Mesenchymal stem cell (in vitro differentiated cells and primary cell): ENCODE data around the gene ICAM1.

Experiments used
- DNase-seq: peaks from one replicate; pipeline ENCODE4 v3.0.0-alpha.2; 2013
- H2AFZ ChIP-seq: one replicate; pipeline ENCODE4 v1.6.1; 2013; ENCODE audit warnings: low read depth, mild to moderate bottlenecking, control low read depth, inconsistent platforms, low read length, moderate library complexity
- H2AK5ac ChIP-seq: 2 replicates; pipeline ENCODE4 v1.6.1; 2013; ENCODE audit warnings: low read length, moderate library complexity, mild to moderate bottlenecking, inconsistent platforms; ENCODE audit not compliant: severe bottlenecking
- H2BK120ac ChIP-seq: one replicate; pipeline ENCODE4 v1.6.1; 2013; ENCODE audit warnings: low read depth, mild to moderate bottlenecking, inconsistent platforms, low read length, moderate library complexity
- H2BK12ac ChIP-seq, 2 experiments: one replicate each; pipeline ENCODE4 v1.6.1; 2013; ENCODE audit warnings: inconsistent platforms in 2 of 2, low read length in 2 of 2, mild to moderate bottlenecking in 2 of 2, moderate library complexity in 2 of 2, control low read depth in 1 of 2
- H2BK15ac ChIP-seq: one replicate; pipeline ENCODE4 v1.6.1; 2013; ENCODE audit warnings: mild to moderate bottlenecking, low read depth, inconsistent platforms; ENCODE audit not compliant: poor library complexity, severe bottlenecking
- H2BK5ac ChIP-seq: 2 replicates; pipeline ENCODE4 v1.6.1; 2013; ENCODE audit warnings: low read depth, mild to moderate bottlenecking, low read length, control low read depth, inconsistent platforms; ENCODE audit not compliant: poor library complexity, severe bottlenecking
- H3K14ac ChIP-seq, 2 experiments: one replicate each; pipeline ENCODE4 v1.6.1; 2013; ENCODE audit warnings: inconsistent platforms in 2 of 2, low read length in 2 of 2, control low read depth in 1 of 2, mild to moderate bottlenecking in 1 of 2, moderate library complexity in 1 of 2
- H3K18ac ChIP-seq, 2 experiments: one replicate each; pipeline ENCODE4 v1.6.1; 2013; ENCODE audit warnings: inconsistent platforms in 2 of 2, low read length in 2 of 2, control low read depth in 1 of 2, low read depth in 1 of 2, mild to moderate bottlenecking in 1 of 2
- H3K23ac ChIP-seq, 2 experiments: one replicate each; pipeline ENCODE4 v1.6.1; 2013; ENCODE audit warnings: inconsistent platforms in 2 of 2, low read length in 2 of 2, mild to moderate bottlenecking in 2 of 2, moderate library complexity in 2 of 2, control low read depth in 1 of 2
- H3K27ac ChIP-seq: 2 replicates; pipeline ENCODE4 v1.5.1; 2013; ENCODE audit warnings: mild to moderate bottlenecking, moderate library complexity, low read length, control low read depth, inconsistent platforms; ENCODE audit not compliant: poor library complexity, severe bottlenecking
- H3K27me3 ChIP-seq, 2 experiments: 2 replicates each; pipeline versions ENCODE4 v1.6.1 to v1.7.0; 2013; ENCODE audit warnings: low read length in 2 of 2, mild to moderate bottlenecking in 2 of 2, moderate library complexity in 2 of 2, control low read depth in 1 of 2, inconsistent platforms in 1 of 2; ENCODE audit not compliant: control insufficient read depth in 1 of 2, insufficient read depth in 1 of 2
- H3K36me3 ChIP-seq, 2 experiments: 2 replicates each; pipeline versions ENCODE4 v1.6.1 to v1.7.0; 2013; ENCODE audit warnings: low read length in 2 of 2, control low read depth in 1 of 2, inconsistent platforms in 1 of 2, low read depth in 1 of 2, mild to moderate bottlenecking in 1 of 2; ENCODE audit not compliant: insufficient read depth in 2 of 2, control insufficient read depth in 1 of 2
- H3K4ac ChIP-seq, 2 experiments: one replicate each; pipeline ENCODE4 v1.6.1; 2013; ENCODE audit warnings: inconsistent platforms in 2 of 2, low read length in 2 of 2, mild to moderate bottlenecking in 2 of 2, moderate library complexity in 2 of 2, control low read depth in 1 of 2, low read depth in 1 of 2
- H3K4me1 ChIP-seq: 2 replicates; pipeline ENCODE4 v1.6.1; 2013; ENCODE audit warnings: low read depth, low read length, control low read depth; ENCODE audit not compliant: control insufficient read depth, insufficient read depth
- H3K4me2 ChIP-seq: 2 replicates; pipeline ENCODE4 v1.6.1; 2013; ENCODE audit warnings: low read length, mild to moderate bottlenecking, inconsistent platforms; ENCODE audit not compliant: poor library complexity, severe bottlenecking
- H3K4me3 ChIP-seq, 2 experiments: 2 replicates each; pipeline versions ENCODE4 v1.5.1 to v1.7.0; 2013; ENCODE audit warnings: low read length in 2 of 2, mild to moderate bottlenecking in 2 of 2, control low read depth in 1 of 2, low read depth in 1 of 2; ENCODE audit not compliant: insufficient read depth in 1 of 2
- H3K79me1 ChIP-seq: replicated peaks from 2 replicates; pipeline ENCODE4 v1.6.1; 2013; ENCODE audit warnings: mild to moderate bottlenecking, control low read depth, low read length, inconsistent platforms; ENCODE audit not compliant: poor library complexity, severe bottlenecking
- H3K9ac ChIP-seq: 2 replicates; pipeline ENCODE4 v1.7.0; 2013; ENCODE audit warnings: mild to moderate bottlenecking, low read length, moderate library complexity
- H3K9me3 ChIP-seq: 2 replicates; pipeline ENCODE4 v1.7.0; 2013; ENCODE audit warnings: mild to moderate bottlenecking, low read length; ENCODE audit not compliant: control insufficient read depth
- H4K8ac ChIP-seq: one replicate; pipeline ENCODE4 v1.6.1; 2013; ENCODE audit warnings: inconsistent platforms, mild to moderate bottlenecking, low read length, moderate library complexity
- H4K91ac ChIP-seq: one replicate; pipeline ENCODE4 v1.6.1; 2013; ENCODE audit warnings: mild to moderate bottlenecking, low read length, inconsistent platforms
- WGBS: methylation state at CpG from one replicate; pipeline ENCODE4 v1.1.7; 2013; ENCODE audit warnings: mixed read lengths; 5-methylcytosine and 5-hydroxymethylcytosine counted together

ICAM1 gene

DNA sequence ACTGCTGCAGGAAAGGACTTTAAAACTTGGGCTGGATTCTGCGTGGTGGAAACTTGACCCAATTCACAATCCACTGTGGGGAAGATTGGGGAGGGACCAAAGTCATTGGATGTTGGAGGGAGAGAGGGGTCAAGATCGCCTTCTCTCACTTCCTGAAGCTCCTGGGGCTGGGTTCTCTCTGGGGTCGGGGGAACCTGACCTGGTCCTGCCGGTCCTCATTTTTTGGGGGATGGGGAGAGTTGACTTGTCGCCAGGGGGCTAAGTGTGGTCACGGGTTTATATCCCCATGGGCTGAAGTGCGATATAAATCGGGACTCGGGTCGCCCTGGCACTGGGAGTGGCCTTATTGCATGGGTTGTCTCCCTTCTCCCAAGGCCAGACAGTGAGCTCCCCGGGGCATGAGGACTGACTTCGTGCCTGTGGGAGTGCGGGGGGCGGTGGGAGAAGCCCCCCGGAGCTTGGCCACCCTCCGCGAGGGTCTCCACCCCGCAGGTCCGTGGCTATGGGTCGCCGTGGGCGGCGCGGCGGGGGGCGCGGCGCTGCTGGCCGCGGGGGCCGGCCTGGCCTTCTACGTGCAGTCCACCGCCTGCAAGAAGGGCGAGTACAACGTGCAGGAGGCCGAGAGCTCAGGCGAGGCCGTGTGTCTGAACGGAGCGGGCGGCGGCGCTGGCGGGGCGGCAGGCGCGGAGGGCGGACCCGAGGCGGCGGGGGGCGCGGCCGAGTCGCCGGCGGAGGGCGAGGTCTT is 25.1 kb downstream of the ICAM1 start:
- Histone ChIP-seq H3K27ac (no peak overlapping the region), H3K79me1 (no peaks in the 10 kb centered on the region), H3K14ac (no peak overlapping the region), H4K91ac (no peak overlapping the region), H2AK5ac (no peak overlapping the region), H3K4ac (no peak overlapping the region), H2AFZ (peak overlapping the region; percentile 39), H3K9me3 (peaks cover 4% of the 10 kb centered on the region), H2BK15ac (peak overlapping the region; percentile 60), H3K4me1 (peaks cover 35% of the 10 kb centered on the region), H3K23ac (no peak overlapping the region), H3K4me3 (no peak overlapping the region), H3K9ac (no peak overlapping the region), H2BK120ac (no peak overlapping the region), H3K18ac (no peak overlapping the region), H3K36me3 (peaks cover 0 to 3% of the 10 kb centered on the region in 2 experiments), H3K4me2 (peak overlapping the region; percentile 55), H4K8ac (no peak overlapping the region), H2BK5ac (no peak overlapping the region), H3K27me3 (peaks cover 57 to 72% of the 10 kb centered on the region in 2 experiments), H2BK12ac (no peak overlapping the region)
- DNase-seq, result no peak
- WGBS, result 6% methylated on average over 52 of the region's 58 CpGs

- H3K79me1 ChIP-seq, result no peaks in the 10 kb centered on the region
- H3K18ac ChIP-seq, result no peak overlapping the region
- WGBS, result 67% methylated on average over 13 of the region's 14 CpGs
- H3K4me1 ChIP-seq, result peaks cover 14% of the 10 kb centered on the region
- no peak overlapping the region for H3K23ac ChIP-seq
- no peak overlapping the region for H4K91ac ChIP-seq
- H3K4me3 ChIP-seq, result no peak overlapping the region
- H3K27ac ChIP-seq, result no peak overlapping the region
- H3K4ac ChIP-seq, result no peak overlapping the region
- no peak overlapping the region for H3K4me2 ChIP-seq
- peaks cover 20 to 36% of the 10 kb centered on the region in 2 experiments for H3K27me3 ChIP-seq
- no peak overlapping the region for H4K8ac ChIP-seq
- no peaks in the 10 kb centered on the region for H3K9me3 ChIP-seq
- H2BK5ac ChIP-seq, result no peak overlapping the region
- H3K9ac ChIP-seq, result no peak overlapping the region
- no peak for DNase-seq
- H3K36me3 ChIP-seq, result peaks cover 0 to 9% of the 10 kb centered on the region in 2 experiments
- no peak overlapping the region for H2AFZ ChIP-seq
- H3K14ac ChIP-seq, result no peak overlapping the region
- H2BK120ac ChIP-seq, result no peak overlapping the region
- H2BK12ac ChIP-seq, result no peak overlapping the region
- H2AK5ac ChIP-seq, result no peak overlapping the region
- no peak overlapping the region for H2BK15ac ChIP-seq
These were observed 28.9 kb downstream of the ICAM1 start for GRCh38 chr19:10299545-10300458.

DNA sequence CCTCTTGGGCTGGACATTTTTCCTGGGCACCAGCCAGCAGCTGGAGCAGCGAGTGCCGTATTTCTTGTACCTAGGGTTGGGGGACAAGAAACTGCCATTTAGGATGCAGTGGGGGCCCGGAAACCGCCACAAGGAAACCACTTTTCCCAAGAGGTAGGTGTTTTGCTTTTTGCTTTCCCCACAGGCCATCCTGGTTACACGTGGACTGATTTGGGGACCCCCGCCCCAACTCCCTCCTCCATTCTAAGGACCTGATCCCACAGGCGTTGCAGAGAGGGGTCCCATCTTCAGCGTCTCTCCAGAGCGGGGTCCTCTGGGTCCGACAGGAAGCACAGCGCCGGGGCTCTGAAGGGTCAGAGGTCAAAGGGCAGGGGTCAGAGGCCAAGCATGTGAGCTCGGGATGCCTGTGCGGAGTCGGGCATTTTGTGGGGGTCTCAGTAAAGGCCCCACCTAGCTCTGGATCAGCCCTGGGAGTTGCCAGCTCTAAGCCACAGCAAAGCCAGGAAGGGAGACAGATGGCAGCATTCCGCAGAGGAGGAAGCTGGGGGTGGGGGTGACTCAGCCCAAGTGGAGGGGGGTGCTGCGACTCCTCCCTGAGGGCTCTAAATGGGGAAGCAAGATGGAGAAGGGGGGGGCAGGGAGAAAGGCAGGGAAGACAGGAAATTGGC is 34.4 kb downstream of the ICAM1 start:
- H2BK5ac ChIP-seq, result no peak overlapping the region
- no peak overlapping the region for H3K18ac ChIP-seq
- no peak overlapping the region for H3K4ac ChIP-seq
- no peak overlapping the region for H2BK120ac ChIP-seq
- H3K4me3 ChIP-seq, result no peak overlapping the region
- H3K4me1 ChIP-seq, result no peaks in the 10 kb centered on the region
- H2BK15ac ChIP-seq, result peak overlapping the region; percentile 37
- peaks cover 0 to under 1% of the 10 kb centered on the region in 2 experiments for H3K27me3 ChIP-seq
- no peak overlapping the region for H3K4me2 ChIP-seq
- H3K23ac ChIP-seq, result no peak overlapping the region
- H3K36me3 ChIP-seq, result peaks cover 6 to 34% of the 10 kb centered on the region in 2 experiments
- H3K79me1 ChIP-seq, result no peaks in the 10 kb centered on the region
- no peak overlapping the region for H3K27ac ChIP-seq
- no peak overlapping the region for H4K91ac ChIP-seq
- no peak overlapping the region for H3K14ac ChIP-seq
- H2AK5ac ChIP-seq, result no peak overlapping the region
- no peak for DNase-seq
- no peak overlapping the region for H4K8ac ChIP-seq
- no peak overlapping the region for H2AFZ ChIP-seq
- WGBS, result 86% methylated on average over 17 of the region's 17 CpGs
- H3K9ac ChIP-seq, result no peak overlapping the region
- H2BK12ac ChIP-seq, result no peak overlapping the region
- H3K9me3 ChIP-seq, result no peaks in the 10 kb centered on the region

- H3K4me3 ChIP-seq, result no peak overlapping the region
- WGBS, result 94% methylated on average over 1 of the region's 5 CpGs
These were observed 35.4 kb downstream of the ICAM1 start for GRCh38 chr19:10306327-10306726.

More at GRCh38 chr19:10306327-10306726, 35.4 kb downstream of the ICAM1 start:
- H2AFZ ChIP-seq, result no peak overlapping the region
- H3K27ac ChIP-seq, result no peak overlapping the region
- H3K9ac ChIP-seq, result no peak overlapping the region
- H3K18ac ChIP-seq, result no peak overlapping the region
- DNase-seq, result no peak
- no peak overlapping the region for H4K91ac ChIP-seq
- H3K4ac ChIP-seq, result no peak overlapping the region
- no peaks in the 10 kb centered on the region for H3K79me1 ChIP-seq
- H3K9me3 ChIP-seq, result no peaks in the 10 kb centered on the region
- H4K8ac ChIP-seq, result no peak overlapping the region
- H3K23ac ChIP-seq, result no peak overlapping the region
- H3K4me2 ChIP-seq, result no peak overlapping the region
- no peak overlapping the region for H2BK12ac ChIP-seq
- peaks cover 2% of the 10 kb centered on the region for H3K4me1 ChIP-seq
- H3K27me3 ChIP-seq, result no peaks in the 10 kb centered on the region
- H2BK15ac ChIP-seq, result no peak overlapping the region
- no peak overlapping the region for H2AK5ac ChIP-seq
- no peak overlapping the region for H2BK120ac ChIP-seq
- H2BK5ac ChIP-seq, result no peak overlapping the region
- H3K14ac ChIP-seq, result no peak overlapping the region
- H3K36me3 ChIP-seq, result peaks cover 12 to 44% of the 10 kb centered on the region in 2 experiments
